Measurements from ENCODE around the gene SCTR.

Gene SCTR

DNA sequence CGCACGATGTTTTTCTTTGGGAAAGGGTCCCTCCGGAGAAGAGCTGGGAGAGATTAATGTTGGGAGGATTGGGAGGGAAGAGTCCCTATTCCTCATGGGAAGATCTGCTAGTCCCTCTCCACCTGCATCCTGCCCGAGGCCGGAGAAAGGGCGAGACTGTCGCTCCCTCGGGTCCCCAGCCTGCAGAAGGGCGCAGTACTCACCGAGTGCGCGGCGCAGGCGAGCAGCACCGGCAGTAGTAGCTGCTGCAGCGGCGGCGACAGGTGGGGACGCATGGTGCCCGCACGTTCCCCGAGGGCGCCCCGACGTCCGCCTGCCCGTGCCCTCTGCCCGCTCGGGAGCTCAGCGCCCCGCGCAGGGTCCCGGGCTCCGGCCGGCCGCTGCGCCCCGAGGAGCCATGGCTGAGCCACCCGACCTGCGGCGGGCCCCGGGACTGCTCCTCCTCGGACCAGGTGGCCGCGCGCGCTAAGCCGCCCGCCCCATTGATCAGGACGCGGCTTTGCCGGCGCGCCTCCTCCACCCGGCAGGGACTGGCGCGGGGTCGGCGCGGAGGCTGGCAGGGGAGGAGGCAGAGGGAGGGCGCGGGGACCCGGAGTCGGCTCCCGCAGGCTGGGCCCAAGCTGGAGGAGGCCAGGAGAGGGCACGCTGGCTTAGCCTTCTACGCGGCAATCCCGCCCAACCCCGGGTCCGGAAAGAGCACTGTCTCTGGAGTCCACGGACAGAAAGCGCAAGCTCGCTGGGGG, at the start of gene SCTR:
Gene SCTR, minus strand, starts transcription at position 532 of the 743 bp plus-strand sequence. Its CDS starts 257 bp downstream, at position 275.
- no peak for DNase-seq (ENCODE audit: low read depth in 3 of 3)

DNA sequence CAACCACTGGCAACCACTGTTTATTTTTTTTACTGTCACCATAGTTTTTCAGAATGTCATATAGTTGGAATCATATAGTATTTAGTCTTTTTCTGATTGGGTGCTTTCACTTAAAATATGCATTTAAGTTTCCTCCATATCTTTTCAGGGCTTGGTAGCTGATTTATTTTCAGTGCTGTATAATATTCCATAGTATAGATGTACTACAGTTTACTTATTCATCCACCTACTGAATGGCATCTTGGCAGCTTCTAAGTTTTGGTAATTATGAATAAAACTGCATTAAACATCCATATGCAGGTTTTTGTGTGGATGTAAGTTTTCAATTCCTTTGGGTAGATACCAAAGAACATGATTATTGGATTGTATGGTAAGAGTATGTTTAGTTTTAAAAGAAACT, 43.0 kb upstream of the SCTR start:
- DNase-seq (ENCODE audit: low read depth in 3 of 3) = no peak

DNA sequence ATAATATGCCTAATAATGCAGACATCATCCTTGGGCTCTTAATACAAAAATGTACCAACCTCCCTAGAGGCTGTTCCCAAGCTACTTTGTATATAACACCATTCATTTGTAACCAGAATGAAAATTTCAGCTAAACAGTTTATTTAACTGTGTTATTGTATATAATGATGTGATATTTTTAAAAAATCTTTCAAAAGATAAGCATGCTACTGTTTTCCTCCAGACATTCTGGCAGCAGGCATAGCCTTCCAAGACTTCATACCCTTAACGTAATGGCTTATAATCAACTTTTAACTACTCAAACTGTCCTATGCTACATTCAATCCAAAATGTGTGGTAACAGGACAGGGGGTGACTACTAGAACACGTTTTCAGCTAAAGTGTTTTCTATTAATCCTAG, 41.2 kb upstream of the SCTR start:
- DNase-seq (ENCODE audit: low read depth in 3 of 3) = no peak

DNA sequence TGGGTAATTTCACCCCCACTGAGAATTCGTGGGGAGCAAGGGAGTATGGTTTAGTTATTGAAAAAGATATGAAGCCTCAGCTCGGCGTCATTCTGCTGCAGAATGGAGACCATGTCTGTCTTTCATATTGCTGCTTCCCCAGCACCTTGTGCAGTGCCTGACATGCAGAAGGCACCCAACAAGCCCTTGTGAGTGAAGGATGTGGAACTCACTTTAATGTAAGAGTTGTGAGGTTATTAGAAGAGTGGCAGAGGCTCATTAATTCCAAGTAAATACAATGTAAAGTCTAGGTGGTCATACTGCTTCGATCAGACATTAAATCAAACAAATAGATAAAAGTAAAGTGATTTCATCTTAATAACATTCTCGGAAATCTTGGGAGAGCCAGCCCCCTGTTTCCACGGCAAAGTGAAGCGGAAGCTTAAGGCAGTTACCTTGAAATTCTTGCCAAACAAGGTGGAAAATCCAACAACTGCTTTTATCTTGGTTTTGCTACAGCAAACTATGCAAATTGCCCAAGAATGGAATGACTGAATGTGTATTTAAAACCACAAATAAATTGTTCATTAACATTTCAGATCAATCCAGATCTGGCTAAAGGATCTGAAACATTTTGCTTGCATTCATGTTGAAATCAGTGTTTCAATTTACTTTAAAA, 29.5 kb upstream of the SCTR start:
- no peak for DNase-seq (ENCODE audit: low read depth in 3 of 3)

DNA sequence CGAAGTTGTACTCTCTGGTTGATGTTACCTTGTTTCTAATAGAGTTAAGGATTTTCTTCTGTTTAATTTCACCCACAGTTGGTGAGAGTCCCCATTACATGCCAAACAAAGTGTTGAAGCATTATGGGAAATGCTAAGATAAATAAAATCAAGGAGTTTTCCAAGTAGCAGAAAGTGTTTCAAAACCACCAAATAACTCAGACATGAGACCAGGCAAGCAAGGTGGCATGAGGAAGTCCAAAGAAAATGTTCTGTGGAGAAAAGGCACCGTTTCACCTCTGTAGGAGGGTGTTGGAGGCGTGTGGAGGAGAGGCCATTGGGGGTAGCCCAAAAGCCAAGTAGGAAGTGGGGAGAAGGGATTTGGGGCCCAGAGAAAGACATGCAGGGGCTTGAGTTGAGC, 28.6 kb upstream of the SCTR start:
- DNase-seq (ENCODE audit: low read depth in 3 of 3) = no peak

DNA sequence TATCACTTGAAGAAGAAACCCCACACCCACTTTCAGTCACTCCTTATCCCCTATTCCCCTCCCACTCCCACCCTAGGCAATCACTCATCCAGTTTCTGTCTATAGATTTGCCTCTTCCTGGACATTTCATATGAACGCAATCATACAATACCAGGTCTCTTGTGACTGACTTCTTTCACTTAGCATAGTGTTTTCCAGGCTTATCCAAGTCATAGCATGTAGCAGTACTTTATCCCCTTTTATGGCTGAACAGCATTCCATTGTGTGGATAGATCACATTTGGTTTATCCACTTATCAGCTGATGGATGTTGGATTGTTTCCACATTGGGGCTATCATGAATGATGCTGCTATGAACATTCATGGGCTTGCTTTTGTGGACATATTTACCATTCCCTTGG, 26.6 kb upstream of the SCTR start:
- no peak for DNase-seq (ENCODE audit: low read depth in 3 of 3)

DNA sequence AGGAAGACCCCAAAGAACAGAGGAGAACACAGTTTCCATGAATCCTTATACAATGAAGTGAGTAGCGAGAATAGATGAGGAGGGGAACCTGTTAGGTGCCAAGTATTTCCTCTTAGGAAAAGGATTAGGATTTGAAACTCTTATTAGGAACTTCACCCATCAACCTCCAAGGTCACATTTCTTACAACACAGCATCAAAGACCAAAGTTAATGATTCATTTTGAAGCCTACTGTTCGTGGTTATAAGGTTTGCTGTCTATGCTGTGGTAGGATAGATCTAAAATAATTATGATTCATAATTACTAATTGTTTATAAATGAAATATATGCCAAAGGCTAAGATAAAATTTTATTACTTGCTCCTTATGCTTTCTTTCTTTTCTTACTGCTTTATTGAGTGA, 26.1 kb upstream of the SCTR start:
- no peak for DNase-seq (ENCODE audit: low read depth in 3 of 3)

DNA sequence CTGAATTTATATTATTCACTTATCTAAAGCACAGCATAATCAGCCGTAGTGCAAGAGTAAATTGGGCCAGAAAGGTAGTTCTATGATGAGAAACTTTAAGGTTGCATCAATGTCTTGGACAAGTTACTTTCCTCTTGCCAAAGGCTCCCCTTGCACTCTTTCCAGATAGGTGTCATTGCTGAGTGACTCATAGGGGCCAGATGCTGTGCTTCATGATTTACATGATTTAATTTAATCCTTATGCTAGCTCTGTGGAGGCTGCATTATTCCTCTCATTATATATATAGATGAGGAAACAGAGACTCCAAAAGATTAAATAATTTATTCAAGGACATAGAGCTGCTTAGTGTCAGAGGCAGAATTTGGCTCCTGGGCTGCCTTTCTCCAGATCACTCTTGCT, 25.0 kb upstream of the SCTR start:
- DNase-seq (ENCODE audit: low read depth in 3 of 3) = no peak

DNA sequence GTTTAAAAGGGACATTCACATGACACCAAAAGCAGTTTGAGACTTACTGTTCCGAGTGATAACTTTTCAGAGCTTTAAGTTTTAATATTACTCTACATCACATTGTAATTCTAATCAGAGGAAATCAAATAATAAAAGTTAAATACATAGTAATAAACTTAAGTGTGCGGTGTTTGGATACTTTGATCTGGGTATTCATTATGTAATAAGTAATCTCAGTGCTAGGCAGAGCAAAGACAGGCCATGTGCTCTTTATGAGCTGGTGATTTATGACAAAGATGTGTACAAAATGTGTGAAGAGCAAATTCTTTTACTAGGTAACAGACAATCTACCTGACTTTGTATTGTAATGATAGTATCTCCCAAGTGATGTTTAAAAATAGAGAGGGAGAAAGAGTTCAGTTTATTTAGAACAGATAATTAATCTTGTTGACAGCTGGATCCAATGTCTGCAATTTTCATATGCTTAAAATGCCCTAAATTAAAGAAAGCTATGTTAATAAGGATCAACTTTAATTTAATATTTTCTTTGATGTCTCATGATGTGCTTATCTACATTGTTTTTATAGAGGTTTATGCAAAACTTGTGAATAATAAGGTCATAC, 24.3 kb upstream of the SCTR start:
- no peak for DNase-seq (ENCODE audit: low read depth in 3 of 3)

DNA sequence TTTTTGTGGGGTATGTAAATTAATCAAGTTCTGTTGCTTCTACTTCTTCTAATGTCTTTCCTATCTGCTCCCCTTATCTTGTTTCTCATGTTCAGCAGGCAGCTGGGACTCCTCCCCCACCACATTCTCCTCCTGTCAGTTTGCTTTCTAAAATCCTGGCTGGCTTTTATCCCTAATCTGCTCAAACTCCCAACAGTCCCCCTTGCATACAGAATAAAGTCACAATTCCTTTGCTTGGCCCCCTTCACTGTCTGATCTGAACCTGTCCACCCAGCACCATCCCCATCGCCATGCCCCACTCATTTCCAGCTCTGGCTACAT, 22.1 kb upstream of the SCTR start:
- no peak for DNase-seq (ENCODE audit: low read depth in 3 of 3)

DNA sequence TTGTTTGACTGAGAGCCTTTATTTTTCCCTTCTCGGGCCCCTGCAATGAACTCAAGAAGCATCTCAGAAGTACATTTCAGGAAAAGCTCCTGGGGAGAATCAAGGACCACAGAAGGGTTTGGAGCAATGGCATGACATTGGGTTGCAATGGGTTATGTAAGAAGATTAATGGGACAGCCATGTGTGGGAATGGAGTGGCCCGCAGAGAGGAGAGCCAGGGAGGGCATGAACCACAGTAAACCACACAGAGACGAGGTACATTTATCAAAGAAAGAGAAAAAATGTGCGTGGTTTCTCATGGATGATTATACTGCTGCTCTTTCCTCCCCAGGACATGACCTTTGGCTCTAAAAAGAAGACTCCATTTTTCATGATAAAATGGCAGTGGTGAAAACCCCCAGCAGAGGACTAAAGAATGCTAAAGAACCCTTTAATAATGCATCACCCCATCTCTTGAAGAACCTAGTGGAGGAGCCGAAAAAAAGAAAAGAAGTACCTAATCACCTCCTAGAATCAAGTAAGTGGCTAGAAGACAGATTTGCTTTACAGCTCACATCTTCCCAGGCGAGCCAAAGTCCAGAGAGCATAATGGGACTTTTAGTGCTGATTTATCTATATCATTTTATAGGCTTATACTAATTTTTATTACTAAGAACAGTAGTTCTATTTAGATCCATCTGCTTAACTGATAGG, 21.6 kb upstream of the SCTR start:
- DNase-seq (ENCODE audit: low read depth in 3 of 3) = no peak

DNA sequence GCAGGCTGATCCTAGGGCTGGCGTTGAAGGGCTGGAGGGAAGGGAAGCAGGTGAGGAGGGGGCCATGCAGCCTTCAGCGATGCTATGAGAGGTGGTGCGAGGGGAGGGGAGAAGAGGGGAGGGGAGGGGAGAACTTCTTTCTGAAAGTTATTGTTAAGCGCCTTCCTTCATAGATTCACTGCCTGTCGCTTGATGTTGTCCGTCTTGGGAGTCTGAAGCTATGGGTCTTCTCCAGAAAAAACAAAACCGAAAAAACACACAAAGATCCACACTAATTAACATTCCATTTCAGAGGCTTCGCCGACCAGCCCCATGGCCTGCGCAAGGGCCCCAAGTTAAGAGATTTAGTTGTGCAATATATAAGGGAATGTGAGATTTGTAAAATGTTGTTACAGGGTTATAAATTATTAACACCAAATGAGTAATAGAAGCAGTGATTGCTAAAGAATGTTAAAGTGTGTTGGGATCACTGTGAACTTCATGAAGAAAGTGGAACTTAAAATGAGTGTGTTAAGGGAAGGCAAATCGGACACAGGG, 20.7 kb upstream of the SCTR start:
- no peak for DNase-seq (ENCODE audit: low read depth in 3 of 3)

DNA sequence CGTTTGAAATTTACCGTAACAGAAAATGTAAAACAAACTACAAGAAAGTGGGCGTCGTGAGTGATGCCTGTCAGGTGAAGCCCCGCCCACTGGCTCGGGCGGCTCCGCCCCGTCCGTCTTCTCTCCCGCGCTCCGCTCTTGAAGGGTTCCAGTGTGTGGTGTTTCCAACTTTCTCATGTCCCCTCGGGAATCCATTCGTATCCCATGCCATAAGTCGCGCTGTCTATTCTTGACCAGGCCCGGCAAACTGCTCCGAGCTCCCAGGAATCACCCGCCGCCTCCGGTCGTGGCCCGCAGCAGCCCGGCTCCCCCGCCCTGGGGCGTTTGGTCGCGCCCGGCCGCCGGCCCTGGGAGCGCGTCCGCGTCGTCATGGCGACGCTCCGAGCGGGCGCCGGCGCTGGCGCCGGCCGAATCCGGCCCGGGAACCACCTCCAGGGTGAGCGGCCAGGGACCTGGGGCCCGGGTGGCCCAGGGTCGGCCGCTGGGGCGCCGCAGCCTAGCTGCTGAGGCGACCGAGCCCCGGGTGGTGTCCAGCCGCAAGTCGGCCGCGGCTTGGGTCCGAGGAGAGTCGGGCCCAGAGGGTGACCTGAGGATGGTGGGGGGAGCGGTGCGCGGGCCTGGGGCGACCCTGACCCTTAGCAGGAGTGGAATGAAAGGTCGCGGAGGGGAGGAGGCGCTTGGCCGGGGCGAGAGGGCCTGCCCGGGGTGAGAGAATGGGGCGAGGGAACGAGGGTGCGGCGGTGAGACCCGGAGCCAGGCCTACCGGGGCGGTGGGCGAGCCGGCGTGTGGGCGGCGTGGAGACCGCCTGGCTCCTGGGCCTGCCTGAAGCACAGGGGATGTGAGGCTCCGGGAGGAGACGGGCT, 20.0 kb upstream of the SCTR start, which contains the start of gene CFAP221:
Gene CFAP221, plus strand, starts transcription at position 375 of the 864 bp plus-strand sequence. CDS start 1,683 bp downstream, outside the sequence.
- DNase-seq (ENCODE audit: low read depth in 3 of 3) = peak in 2 of 3 experiments; percentile 7 to 18

DNA sequence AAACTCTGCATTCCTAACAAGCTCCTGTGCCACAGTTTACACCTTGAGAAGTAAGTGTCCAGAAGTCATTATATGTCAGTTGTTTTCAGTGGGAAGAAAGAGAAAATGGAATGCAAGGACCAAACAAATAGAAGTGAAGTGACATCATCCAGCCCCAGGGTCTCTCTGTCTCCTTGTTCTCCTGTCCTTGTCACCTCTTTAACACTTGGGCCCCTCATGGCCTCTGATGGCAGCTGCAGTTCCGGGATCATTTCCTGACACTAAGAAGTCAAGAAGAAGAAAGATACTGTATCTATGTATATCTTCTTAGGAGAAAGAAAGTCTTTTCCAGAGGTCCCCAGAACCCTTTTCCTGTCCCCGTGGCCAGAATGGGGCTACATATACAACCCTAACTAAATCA, 17.2 kb upstream of the SCTR start:
- DNase-seq (ENCODE audit: low read depth in 3 of 3) = no peak

DNA sequence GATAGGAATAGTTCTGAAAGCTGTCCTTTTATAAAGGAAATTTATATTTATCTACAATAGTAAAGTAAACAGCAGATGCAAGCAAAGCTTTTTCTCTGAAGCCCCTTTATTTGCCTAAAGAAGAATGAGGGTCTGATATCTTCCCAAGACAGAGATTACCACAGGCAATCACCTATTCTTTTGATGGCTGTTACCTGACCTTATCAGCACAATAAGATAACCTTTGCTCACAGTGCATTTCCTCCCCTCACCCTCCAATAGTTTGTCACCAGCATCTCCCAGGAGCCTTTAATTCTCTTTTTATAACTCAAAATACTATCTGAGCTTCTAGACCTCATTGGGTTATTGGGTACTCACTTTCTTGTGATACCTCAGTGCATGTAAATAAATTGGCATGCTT, 13.5 kb upstream of the SCTR start:
- DNase-seq (ENCODE audit: low read depth in 3 of 3) = no peak

DNA sequence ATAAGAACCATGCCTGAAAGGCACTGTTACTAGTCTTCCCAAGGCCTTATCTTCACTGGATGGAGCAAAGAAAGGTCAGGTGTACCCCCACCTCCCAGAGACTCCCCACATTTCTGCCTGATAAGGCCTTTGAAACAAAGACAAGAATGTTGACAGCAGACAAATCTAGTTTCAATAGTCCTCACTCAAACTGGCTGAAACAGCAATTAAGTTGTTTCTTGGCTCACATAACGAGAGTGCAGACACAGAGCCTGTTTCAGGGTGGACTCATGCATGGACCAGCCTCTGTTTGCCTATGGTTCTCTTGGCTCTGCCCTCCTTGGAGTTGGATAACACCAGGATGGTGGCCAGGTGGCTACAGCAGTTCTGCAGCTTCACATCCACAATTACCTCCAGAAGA, 12.4 kb upstream of the SCTR start:
- no peak for DNase-seq (ENCODE audit: low read depth in 3 of 3)

DNA sequence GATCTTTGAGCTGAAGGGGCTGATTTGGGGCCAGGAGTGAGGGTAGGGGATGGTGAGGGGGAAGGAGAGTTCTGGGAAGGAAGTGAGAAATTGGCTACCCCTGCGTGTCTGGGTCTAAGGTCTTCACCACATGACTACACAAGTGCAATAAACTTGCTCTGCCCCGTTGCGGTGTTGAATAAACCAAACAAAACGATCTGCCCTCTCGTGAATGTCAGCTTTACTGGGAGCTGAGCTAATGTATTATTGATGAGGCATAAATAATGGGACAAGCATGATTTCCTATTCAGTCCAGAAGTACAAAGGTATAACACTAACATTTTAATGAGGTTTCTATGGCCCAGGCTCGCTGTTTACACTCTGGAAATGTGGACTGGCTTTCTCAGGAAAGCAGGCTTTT, 11.9 kb upstream of the SCTR start:
- DNase-seq (ENCODE audit: low read depth in 3 of 3) = no peak

DNA sequence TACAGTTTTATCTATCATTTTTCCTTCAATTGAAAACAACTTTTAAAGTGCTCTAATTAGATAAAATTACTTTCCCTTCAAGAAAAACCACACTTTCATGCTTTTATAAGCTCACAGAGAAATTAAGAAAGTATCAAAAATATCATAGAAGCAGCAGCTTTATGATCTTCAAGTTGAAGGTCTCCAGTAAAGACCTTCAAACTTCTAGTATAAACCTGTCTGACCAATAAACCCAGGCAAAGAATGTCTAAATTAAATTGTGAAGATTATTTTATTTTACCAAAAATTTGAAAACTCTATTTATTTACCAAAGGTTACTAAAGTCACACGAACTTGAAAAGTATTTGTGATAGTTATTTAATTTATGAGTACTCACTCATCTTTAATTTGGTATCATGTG, 9.3 kb upstream of the SCTR start:
- DNase-seq (ENCODE audit: low read depth in 3 of 3) = no peak

DNA sequence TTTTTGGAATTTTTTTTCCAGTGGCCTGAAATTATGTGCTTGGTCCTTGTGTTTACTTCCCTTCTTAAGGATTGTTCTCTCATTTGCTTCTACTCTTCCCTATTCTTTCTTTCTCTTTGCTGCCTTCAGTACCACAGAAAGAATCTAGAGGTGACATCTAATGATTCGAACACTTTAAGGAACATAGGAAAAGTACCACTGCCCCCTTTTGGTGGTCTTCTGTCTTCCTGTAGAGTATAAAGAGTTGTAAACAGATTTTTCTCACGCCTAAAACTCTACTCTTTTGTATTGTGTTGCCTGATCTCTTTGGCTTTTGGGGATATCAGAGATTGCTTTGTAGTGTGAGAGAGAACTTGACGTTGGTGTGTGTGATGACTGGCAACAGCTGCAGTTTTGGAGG, 7.0 kb upstream of the SCTR start:
- DNase-seq (ENCODE audit: low read depth in 3 of 3) = no peak

DNA sequence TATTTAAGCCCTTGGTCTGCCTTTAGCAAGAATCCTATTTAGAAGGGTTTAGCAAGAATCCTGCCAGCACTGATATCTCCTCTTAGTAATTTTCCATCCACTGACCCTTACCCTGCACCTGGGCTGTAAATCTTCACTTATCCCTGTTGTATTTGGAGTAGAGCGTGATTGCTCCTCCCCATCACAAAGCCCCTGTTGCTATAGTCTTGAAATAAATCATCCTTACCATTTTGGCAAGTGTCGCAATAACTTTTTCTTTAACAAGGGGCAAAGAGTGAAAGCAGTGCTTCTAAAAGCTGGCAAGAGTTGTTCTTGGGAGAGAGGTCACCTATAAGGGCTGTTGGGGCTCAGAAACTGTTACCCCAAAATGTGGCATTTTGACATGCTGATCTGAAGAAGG, 3.7 kb upstream of the SCTR start:
- DNase-seq (ENCODE audit: low read depth in 3 of 3) = no peak

DNA sequence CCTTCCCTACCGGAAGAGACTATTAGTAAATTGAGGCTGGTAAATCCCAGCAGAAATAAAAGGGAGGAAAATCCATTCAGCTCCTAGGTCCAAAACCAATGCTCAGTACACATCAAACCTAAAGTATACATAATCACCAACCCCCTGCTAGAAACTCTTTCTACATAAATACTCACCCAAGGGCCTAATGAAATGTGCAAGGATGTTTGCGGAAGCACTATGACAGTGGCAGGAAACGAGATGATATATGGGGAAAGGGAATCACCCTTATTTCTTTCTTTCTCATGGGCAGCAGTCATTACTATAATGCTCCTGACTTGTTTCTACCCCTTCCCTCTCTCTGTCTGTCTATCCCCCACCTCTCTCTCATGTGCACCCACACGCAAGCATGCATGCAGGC, 1.3 kb upstream of the SCTR start:
- no peak for DNase-seq (ENCODE audit: low read depth in 3 of 3)
